Central memory CD8-positive, alpha-beta T cell (primary cell): Measurements from ENCODE around the gene PDIA5.

ENCODE experiments used
- ATAC-seq: fragments of 150-1000 bp; cut with Tn5 transposase; replicated peaks from 2 replicates; pipeline ENCODE4 v1.10.0; 2022; ENCODE audit warnings: mild to moderate bottlenecking, moderate FRiP score, moderate number of reproducible peaks; ENCODE audit not compliant: poor library complexity, severe bottlenecking; ENCODE audit errors: extremely low read depth
- DNase-seq, 2 donors: peaks; one replicate each; pipeline ENCODE4 v3.0.0; 2021; ENCODE audit warnings: low spot score in 2 of 2
- H3K27ac Mint-ChIP-seq: one replicate; pipeline ENCODE4 v1.8.0; 2022; ENCODE audit warnings: low read depth, mild to moderate bottlenecking, moderate library complexity, mixed read lengths
- H3K27me3 Mint-ChIP-seq: one replicate; pipeline ENCODE4 v1.8.0; 2022; ENCODE audit warnings: mixed read lengths
- H3K36me3 Mint-ChIP-seq: one replicate; pipeline ENCODE4 v1.8.0; 2022; ENCODE audit warnings: mild to moderate bottlenecking, moderate library complexity, mixed read lengths; ENCODE audit not compliant: insufficient read depth
- H3K4me1 Mint-ChIP-seq: one replicate; pipeline ENCODE4 v1.8.0; 2022; ENCODE audit warnings: mixed read lengths
- H3K4me3 Mint-ChIP-seq: one replicate; pipeline ENCODE4 v1.8.0; 2022; ENCODE audit warnings: mild to moderate bottlenecking, moderate library complexity, mixed read lengths
- H3K9me3 Mint-ChIP-seq: one replicate; pipeline ENCODE4 v1.8.0; 2022; ENCODE audit warnings: mixed read lengths

Gene PDIA5

DNA sequence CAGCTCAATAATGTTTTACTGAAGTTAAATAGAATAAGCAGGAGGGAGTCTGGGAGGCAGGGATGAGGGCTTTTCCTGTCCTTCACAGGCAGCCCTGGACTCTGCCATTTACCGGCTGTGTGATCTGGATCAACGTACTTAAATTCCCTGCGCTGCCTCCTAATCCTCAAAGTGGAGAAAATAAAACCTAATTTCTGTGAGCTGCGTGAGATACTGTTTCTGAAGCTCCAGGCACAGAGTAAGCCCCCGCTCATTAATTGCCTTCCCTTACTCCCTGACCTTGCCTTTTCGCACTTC lies 278 bp upstream of the PDIA5 start:
- Mint-ChIP-seq H3K4me3 (peak overlapping the region; percentile 70), H3K27me3 (no peaks in the 10 kb centered on the region), H3K36me3 (no peaks in the 10 kb centered on the region), H3K27ac (no peak overlapping the region), H3K9me3 (no peaks in the 10 kb centered on the region), H3K4me1 (peaks cover 20% of the 10 kb centered on the region)
- ATAC-seq, result no peak
- DNase-seq, result no peak

GRCh38 chr3:123067689-123068600 lies 1.1 kb downstream of the PDIA5 start:
- peak; percentile 37 for ATAC-seq
- Mint-ChIP-seq H3K9me3 (no peaks in the 10 kb centered on the region), H3K4me3 (peak overlapping the region; percentile 70), H3K27me3 (no peaks in the 10 kb centered on the region), H3K4me1 (peaks cover 20% of the 10 kb centered on the region), H3K27ac (peak overlapping the region; percentile 11), H3K36me3 (no peaks in the 10 kb centered on the region)
- no peak for DNase-seq

- Mint-ChIP-seq H3K27ac (no peak overlapping the region), H3K9me3 (no peaks in the 10 kb centered on the region), H3K27me3 (no peaks in the 10 kb centered on the region), H3K36me3 (no peaks in the 10 kb centered on the region), H3K4me1 (peaks cover 20% of the 10 kb centered on the region), H3K4me3 (peak overlapping the region; percentile 70)
- DNase-seq (no peak), ATAC-seq (no peak)
Measured at GRCh38 chr3:123068601-123069381, 2.0 kb downstream of the PDIA5 start.

DNA sequence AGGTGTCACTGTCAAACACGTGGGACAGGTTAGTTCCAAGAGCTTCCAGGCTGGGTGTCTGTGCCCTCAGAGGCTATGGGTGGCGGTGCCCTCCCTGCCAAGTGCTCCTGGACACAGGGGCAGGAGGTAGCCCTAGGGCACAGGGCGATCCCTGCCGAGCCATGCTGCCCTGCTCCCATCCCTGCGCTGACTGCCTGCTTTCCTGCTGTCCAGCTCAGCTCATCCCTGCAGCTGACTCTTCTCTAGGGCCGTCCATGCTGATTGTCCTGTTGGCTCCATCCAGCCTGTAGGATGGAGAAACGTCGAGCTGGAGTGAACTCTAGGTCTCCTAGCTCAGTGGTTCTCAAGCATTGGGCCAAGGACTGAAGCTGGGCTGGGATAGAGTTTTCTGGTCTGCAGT lies 3.7 kb downstream of the PDIA5 start:
- Mint-ChIP-seq H3K27me3 (no peaks in the 10 kb centered on the region), H3K4me1 (peaks cover 13% of the 10 kb centered on the region), H3K27ac (no peak overlapping the region), H3K9me3 (no peaks in the 10 kb centered on the region), H3K4me3 (no peak overlapping the region), H3K36me3 (peaks cover 2% of the 10 kb centered on the region)
- no peak for ATAC-seq
- DNase-seq, result no peak

DNA sequence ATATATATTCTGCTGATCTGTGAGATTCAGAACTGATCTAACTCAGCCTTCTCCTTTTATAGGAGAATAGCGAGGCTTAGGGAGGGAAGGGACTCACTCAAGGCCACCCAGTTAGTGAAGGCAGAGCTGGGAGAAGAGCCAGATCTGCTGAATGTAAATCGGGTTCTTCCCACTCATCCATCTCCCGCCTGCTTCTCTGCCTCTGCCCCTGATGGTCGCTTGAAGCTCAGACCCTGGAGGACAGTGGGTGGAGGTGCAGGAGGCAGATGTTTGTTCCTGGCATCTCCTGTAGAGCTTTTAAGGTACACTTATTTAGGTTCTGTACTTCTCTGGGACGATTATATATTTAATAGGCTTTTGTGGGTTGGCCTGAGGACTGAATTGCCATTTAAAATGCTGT lies 4.3 kb downstream of the PDIA5 start:
- DNase-seq (no peak), ATAC-seq (no peak)
- H3K4me3 Mint-ChIP-seq, result no peak overlapping the region
- no peak overlapping the region for H3K27ac Mint-ChIP-seq
- H3K27me3 Mint-ChIP-seq, result no peaks in the 10 kb centered on the region
- peaks cover 13% of the 10 kb centered on the region for H3K4me1 Mint-ChIP-seq
- H3K36me3 Mint-ChIP-seq, result peaks cover 2% of the 10 kb centered on the region
- no peaks in the 10 kb centered on the region for H3K9me3 Mint-ChIP-seq

- H3K9me3 Mint-ChIP-seq, result no peaks in the 10 kb centered on the region
- H3K4me3 Mint-ChIP-seq, result no peak overlapping the region
- H3K36me3 Mint-ChIP-seq, result peaks cover 2% of the 10 kb centered on the region
- no peak overlapping the region for H3K27ac Mint-ChIP-seq
- ATAC-seq (no peak), DNase-seq (no peak)
- no peaks in the 10 kb centered on the region for H3K27me3 Mint-ChIP-seq
- peaks cover 11% of the 10 kb centered on the region for H3K4me1 Mint-ChIP-seq
Measured at GRCh38 chr3:123071581-123071980, 4.8 kb downstream of the PDIA5 start.

DNA sequence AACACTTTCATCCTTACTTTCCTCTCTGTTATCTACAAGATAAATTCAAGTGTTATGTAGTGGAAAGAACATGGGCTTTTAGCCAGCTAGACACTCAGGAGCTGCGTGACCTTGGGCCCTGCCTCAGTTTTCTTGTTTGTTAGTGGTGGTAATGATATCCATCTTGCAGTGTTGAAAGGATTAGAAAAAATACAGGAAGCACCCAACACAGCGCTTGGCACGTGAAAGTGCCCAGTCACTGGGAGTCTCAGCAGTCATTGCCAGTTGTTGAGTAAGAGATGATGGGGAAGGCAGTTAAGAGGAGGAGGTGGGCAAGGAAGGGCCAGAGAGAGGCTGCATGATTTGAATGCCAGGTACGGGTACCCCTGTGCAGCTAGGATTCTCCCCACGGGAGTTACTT lies 5.3 kb downstream of the PDIA5 start:
- no peak overlapping the region for H3K4me3 Mint-ChIP-seq
- H3K27ac Mint-ChIP-seq, result no peak overlapping the region
- ATAC-seq (no peak), DNase-seq (no peak)
- H3K27me3 Mint-ChIP-seq, result no peaks in the 10 kb centered on the region
- peaks cover 7% of the 10 kb centered on the region for H3K4me1 Mint-ChIP-seq
- no peaks in the 10 kb centered on the region for H3K9me3 Mint-ChIP-seq
- H3K36me3 Mint-ChIP-seq, result peaks cover 2% of the 10 kb centered on the region

DNA sequence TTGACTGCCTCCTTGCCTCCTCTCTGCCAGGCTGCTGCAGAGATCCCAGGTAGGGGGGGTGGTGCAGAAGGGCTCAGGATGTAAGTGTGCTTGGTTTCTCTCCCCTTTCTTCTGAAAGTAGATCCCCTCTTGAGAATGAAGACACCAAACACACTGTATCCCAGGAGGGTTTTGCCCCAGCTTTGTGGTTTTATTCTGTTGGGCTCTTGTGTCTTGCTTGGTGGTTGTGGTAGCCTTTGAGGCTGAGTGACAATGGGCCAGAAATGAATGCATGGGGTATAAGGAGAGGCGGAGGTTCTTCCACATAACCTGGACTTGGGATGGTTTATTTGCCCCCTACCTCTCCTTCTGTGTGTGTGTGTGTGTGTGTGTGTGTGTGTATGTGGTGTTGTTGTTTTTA lies 5.7 kb downstream of the PDIA5 start:
- H3K27me3 Mint-ChIP-seq, result no peaks in the 10 kb centered on the region
- DNase-seq (no peak), ATAC-seq (no peak)
- no peak overlapping the region for H3K27ac Mint-ChIP-seq
- no peak overlapping the region for H3K4me3 Mint-ChIP-seq
- no peaks in the 10 kb centered on the region for H3K9me3 Mint-ChIP-seq
- peaks cover 6% of the 10 kb centered on the region for H3K4me1 Mint-ChIP-seq
- H3K36me3 Mint-ChIP-seq, result peaks cover 2% of the 10 kb centered on the region

DNA sequence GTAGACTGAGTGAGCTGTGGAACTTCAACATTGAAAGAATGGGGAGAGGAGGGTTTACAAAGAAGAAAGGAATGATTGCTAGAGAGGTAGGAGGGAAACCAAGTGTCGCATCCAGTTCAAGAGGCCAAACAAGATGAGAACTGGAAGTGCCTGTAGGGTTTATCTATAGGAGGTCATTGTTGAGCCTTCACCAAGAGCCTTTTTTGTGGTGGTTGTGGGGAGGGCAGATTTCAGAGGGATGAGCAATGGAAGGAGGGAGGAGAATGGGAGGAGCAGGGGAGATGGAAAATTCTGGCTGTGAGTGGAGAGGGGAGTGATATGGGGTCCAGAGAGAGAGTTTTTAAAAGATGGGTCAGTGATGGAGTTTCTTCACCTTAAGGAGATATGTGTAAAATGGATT lies 8.5 kb downstream of the PDIA5 start:
- Mint-ChIP-seq H3K27ac (no peak overlapping the region), H3K4me1 (no peaks in the 10 kb centered on the region), H3K36me3 (peaks cover 2% of the 10 kb centered on the region), H3K27me3 (no peaks in the 10 kb centered on the region), H3K9me3 (no peaks in the 10 kb centered on the region), H3K4me3 (no peak overlapping the region)
- DNase-seq (no peak), ATAC-seq (no peak)

DNA sequence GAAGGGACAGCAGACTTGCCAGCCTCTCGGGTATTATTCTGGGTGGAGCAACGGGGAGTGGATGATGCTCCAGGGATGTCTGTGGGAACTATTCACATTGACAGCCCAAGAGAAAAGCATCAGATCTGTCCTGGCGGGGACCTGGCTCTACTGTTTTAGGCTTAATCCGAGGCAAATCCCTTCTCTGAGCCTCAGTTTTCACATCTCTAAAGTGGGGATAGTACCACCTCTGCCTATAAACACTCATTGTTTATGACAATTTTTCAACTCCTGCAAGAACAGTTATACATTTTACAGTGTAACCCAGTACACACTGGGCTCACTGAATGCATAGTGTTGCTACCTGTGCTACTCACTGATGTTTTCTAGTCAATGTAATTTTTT lies 9.3 kb downstream of the PDIA5 start:
- Mint-ChIP-seq H3K4me3 (no peak overlapping the region), H3K36me3 (peaks cover 2% of the 10 kb centered on the region), H3K27ac (no peak overlapping the region), H3K9me3 (no peaks in the 10 kb centered on the region), H3K27me3 (no peaks in the 10 kb centered on the region), H3K4me1 (no peaks in the 10 kb centered on the region)
- DNase-seq, result no peak
- ATAC-seq, result no peak

- ATAC-seq (no peak), DNase-seq (no peak)
- Mint-ChIP-seq H3K9me3 (no peaks in the 10 kb centered on the region), H3K27me3 (no peaks in the 10 kb centered on the region), H3K27ac (no peak overlapping the region), H3K4me3 (no peak overlapping the region), H3K4me1 (no peaks in the 10 kb centered on the region), H3K36me3 (peaks cover 2% of the 10 kb centered on the region)
Measured at GRCh38 chr3:123076496-123077418, 9.9 kb downstream of the PDIA5 start.

- DNase-seq (no peak), ATAC-seq (no peak)
- Mint-ChIP-seq H3K4me1 (peaks cover 6% of the 10 kb centered on the region), H3K4me3 (no peak overlapping the region), H3K27ac (no peak overlapping the region), H3K36me3 (peaks cover 2% of the 10 kb centered on the region), H3K9me3 (no peaks in the 10 kb centered on the region), H3K27me3 (no peaks in the 10 kb centered on the region)
Measured at GRCh38 chr3:123078101-123078500, 11.3 kb downstream of the PDIA5 start.
